Lower leg skin (tissue), 3 donors: ENCODE results near the gene SLC3A2.

Experiments used
- POLR2A ChIP-seq, 2 donors: fragments of 450-650 bp; IDR thresholded peaks; one replicate each; pipeline ENCODE4 v1.6.1; 2016 to 2017; ENCODE audit warnings: antibody characterized with exemption in 2 of 2, mild to moderate bottlenecking in 1 of 2, moderate library complexity in 1 of 2
- TF ChIP-seq, protein P1 (sequence below), 3 donors: fragments of 450-650 bp; IDR thresholded peaks; one replicate each; pipeline ENCODE4 v1.5.1; 2016; ENCODE audit warnings: antibody characterized with exemption in 3 of 3, mild to moderate bottlenecking in 3 of 3, moderate library complexity in 2 of 3

DNA sequence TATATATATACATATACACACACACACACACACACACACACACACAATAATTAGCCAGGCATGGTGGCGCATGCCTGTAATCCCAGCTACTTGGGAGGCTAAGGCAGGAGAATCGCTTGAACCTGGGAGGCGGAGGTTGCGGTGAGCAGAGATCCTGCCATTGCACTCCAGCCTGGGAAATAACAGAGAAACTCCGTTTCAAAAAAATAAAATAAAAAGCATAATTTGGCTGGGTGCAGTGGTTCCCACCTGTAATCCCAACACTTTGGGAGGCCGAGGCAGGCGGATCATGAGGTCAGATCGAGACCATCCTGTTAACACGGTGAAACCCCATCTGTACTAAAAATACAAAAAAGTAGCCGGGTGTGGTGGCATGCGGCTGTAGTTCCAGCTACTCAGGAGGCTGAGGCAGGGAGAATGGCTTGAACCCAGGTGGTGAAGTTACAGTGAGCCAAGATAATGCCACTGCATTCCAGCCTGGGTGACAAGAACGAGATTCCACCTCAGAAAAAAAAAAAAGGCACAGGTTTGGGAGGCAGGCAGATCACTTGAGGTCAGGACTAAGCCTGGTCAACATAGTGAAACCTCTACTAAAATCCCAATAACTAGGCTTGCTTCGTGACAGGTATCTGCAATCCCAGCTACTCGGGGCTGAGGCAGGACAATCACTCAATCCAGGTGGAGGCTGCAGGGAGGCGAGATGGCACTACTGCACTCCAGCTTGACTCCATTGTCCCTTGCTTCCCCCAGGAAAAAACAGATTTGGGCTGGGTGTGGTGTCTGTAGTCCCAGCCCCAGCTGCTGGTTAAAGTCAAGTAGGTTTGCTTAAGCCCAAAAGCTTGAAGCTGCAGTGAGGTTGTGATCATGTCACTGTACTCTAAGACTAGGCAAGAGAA, 29.5 kb upstream of the SLC3A2 start:
- TF ChIP-seq, protein P1, sequence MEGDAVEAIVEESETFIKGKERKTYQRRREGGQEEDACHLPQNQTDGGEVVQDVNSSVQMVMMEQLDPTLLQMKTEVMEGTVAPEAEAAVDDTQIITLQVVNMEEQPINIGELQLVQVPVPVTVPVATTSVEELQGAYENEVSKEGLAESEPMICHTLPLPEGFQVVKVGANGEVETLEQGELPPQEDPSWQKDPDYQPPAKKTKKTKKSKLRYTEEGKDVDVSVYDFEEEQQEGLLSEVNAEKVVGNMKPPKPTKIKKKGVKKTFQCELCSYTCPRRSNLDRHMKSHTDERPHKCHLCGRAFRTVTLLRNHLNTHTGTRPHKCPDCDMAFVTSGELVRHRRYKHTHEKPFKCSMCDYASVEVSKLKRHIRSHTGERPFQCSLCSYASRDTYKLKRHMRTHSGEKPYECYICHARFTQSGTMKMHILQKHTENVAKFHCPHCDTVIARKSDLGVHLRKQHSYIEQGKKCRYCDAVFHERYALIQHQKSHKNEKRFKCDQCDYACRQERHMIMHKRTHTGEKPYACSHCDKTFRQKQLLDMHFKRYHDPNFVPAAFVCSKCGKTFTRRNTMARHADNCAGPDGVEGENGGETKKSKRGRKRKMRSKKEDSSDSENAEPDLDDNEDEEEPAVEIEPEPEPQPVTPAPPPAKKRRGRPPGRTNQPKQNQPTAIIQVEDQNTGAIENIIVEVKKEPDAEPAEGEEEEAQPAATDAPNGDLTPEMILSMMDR (IDR thresholded peaks at IDR 0.05), result no peak
- TF ChIP-seq POLR2A (IDR thresholded peaks at IDR 0.05), result no peak
